ENCODE data around the gene KCNK16. TPM values are rescaled to one million over a fixed set of nuclear protein-coding genes. Genes with fewer than 3 reads are reported as not detected.

The KCNK16 gene
- total and polyA plus RNA-seq, 3 donors from 2014 or later = not detected

- Histone ChIP-seq H3K36me3 (ENCODE audit: low read depth, missing control alignments) (no peaks in the 10 kb centered on the region), H3K4me1 (peaks cover 12% of the 10 kb centered on the region), H3K4me3 (no peak overlapping the region), H3K27me3 (no peaks in the 10 kb centered on the region), H3K9me3 (no peaks in the 10 kb centered on the region), H3K27ac (no peak overlapping the region)
- no peak for TF ChIP-seq POLR2A (IDR thresholded peaks at IDR 0.05)
- no peak for TF ChIP-seq CTCF (IDR thresholded peaks at IDR 0.05)
- 51 to 61% methylated on average over 9 of the region's 9 CpGs for WGBS, 2 donors
- DNase-seq = peak; percentile 33
- intact Hi-C loops (cut with DNase I; ENCODE audit: low total_unique reads) = no loop called here
These were observed 44.6 kb upstream of the KCNK16 start for GRCh38 chr6:39366931-39367618.

- 89 to 94% methylated on average over 11 to 13 of the region's 13 CpGs for WGBS, 2 donors
- intact Hi-C loops (cut with DNase I; ENCODE audit: low total_unique reads) = no loop called here
- H3K4me1 ChIP-seq = peaks cover 15% of the 10 kb centered on the region
These were observed 43.0 kb upstream of the KCNK16 start for GRCh38 chr6:39365281-39366074.

GRCh38 chr6:39363280-39363679 lies 40.8 kb upstream of the KCNK16 start:
- Histone ChIP-seq H3K27ac (no peak overlapping the region), H3K27me3 (no peaks in the 10 kb centered on the region), H3K36me3 (ENCODE audit: low read depth, missing control alignments) (no peaks in the 10 kb centered on the region), H3K4me1 (peaks cover 15% of the 10 kb centered on the region), H3K9me3 (no peaks in the 10 kb centered on the region), H3K4me3 (no peak overlapping the region)
- intact Hi-C loops (cut with DNase I; ENCODE audit: low total_unique reads) = no loop called here
- WGBS, 2 donors = 92 to 95% methylated on average over 6 to 8 of the region's 8 CpGs
- TF ChIP-seq POLR2A (IDR thresholded peaks at IDR 0.05) (no peak), CTCF (IDR thresholded peaks at IDR 0.05) (no peak)
- no peak for DNase-seq

More at GRCh38 chr6:39365281-39366074, 43.0 kb upstream of the KCNK16 start:
- TF ChIP-seq POLR2A (IDR thresholded peaks at IDR 0.05) = no peak
- TF ChIP-seq CTCF (IDR thresholded peaks at IDR 0.05) = no peak
- no peak for DNase-seq
- no peak overlapping the region for H3K27ac ChIP-seq
- no peak overlapping the region for H3K4me3 ChIP-seq
- H3K36me3 ChIP-seq (ENCODE audit: low read depth, missing control alignments) = no peaks in the 10 kb centered on the region
- H3K9me3 ChIP-seq = no peaks in the 10 kb centered on the region
- H3K27me3 ChIP-seq = no peaks in the 10 kb centered on the region

GRCh38 chr6:39362487-39362865 lies 40.0 kb upstream of the KCNK16 start:
- TF ChIP-seq POLR2A (IDR thresholded peaks at IDR 0.05) = no peak
- TF ChIP-seq CTCF (IDR thresholded peaks at IDR 0.05) = no peak

More at GRCh38 chr6:39362487-39362865, 40.0 kb upstream of the KCNK16 start:
- H3K9me3 ChIP-seq = no peaks in the 10 kb centered on the region
- H3K4me1 ChIP-seq = peaks cover 10% of the 10 kb centered on the region
- 48 to 53% methylated on average over 3 of the region's 3 CpGs for WGBS, 2 donors
- H3K27ac ChIP-seq = no peak overlapping the region
- intact Hi-C loops (cut with DNase I; ENCODE audit: low total_unique reads) = no loop called here
- H3K36me3 ChIP-seq (ENCODE audit: low read depth, missing control alignments) = no peaks in the 10 kb centered on the region
- no peak overlapping the region for H3K4me3 ChIP-seq
- no peaks in the 10 kb centered on the region for H3K27me3 ChIP-seq
- no peak for DNase-seq

Measured in testis (tissue), 3 donors.